OCI-LY7 (cell line): ENCODE results near the gene SURF4. TPM values are rescaled to one million over a fixed set of nuclear protein-coding genes. Genes with fewer than 3 reads are reported as not detected.
A peak's percentile ranks its signal among the peaks of the same experiment; 100 is the strongest.

Experiments
- BruUV-seq: library from RNA; stranded (reverse); fragments of 400-500 nt; replicated peaks from 2 replicates; lab custom pipeline; 2021; lab: Mats Ljungman, UMichigan
- CTCF ChIA-PET: fragments of 300-600 bp; sonication (Branson Sonifier 250); formaldehyde crosslinking; loops from one replicate; lab custom pipeline; 2022; ENCODE audit warnings: antibody characterized with exemption; ENCODE audit not compliant: unreplicated experiment; lab: Charles Lee
- POLR2A ChIA-PET: fragments of 300-600 bp; sonication (Branson Sonifier 250); formaldehyde crosslinking; loops from one replicate; lab custom pipeline; 2022; ENCODE audit warnings: antibody characterized with exemption; lab: Charles Lee
- DNase-seq: peaks from one replicate; pipeline ENCODE4 v3.0.0-alpha.2; 2015; ENCODE audit warnings: low spot score
- H2AFZ ChIP-seq: fragments of 200-600 bp; sonication (generic), shearing (Covaris generic); 2 replicates; pipeline ENCODE4 v1.6.1; 2014; ENCODE audit warnings: mild to moderate bottlenecking, antibody characterized with exemption, low read length, moderate library complexity
- H3K27ac ChIP-seq: fragments of 200-600 bp; sonication (generic); 2 replicates; pipeline ENCODE4 v1.5.1; 2014; ENCODE audit warnings: mixed run types, low read depth, mild to moderate bottlenecking, moderate library complexity, low read length, inconsistent platforms; ENCODE audit not compliant: poor library complexity, severe bottlenecking
- H3K36me3 ChIP-seq: fragments of 200-600 bp; sonication (generic); 2 replicates; pipeline ENCODE4 v1.6.1; 2014; ENCODE audit warnings: mild to moderate bottlenecking, antibody characterized with exemption, low read length, moderate library complexity, mixed read lengths; ENCODE audit not compliant: insufficient read depth
- H3K4me1 ChIP-seq: fragments of 200-600 bp; sonication (generic); 2 replicates; pipeline ENCODE4 v1.5.1; 2014; ENCODE audit warnings: mild to moderate bottlenecking, low read length; ENCODE audit not compliant: insufficient read depth, poor library complexity, severe bottlenecking
- H3K4me2 ChIP-seq: fragments of 200-600 bp; sonication (generic); 2 replicates; pipeline ENCODE4 v1.6.1; 2014; ENCODE audit warnings: mild to moderate bottlenecking, low read length
- H3K4me3 ChIP-seq: fragments of 200-600 bp; sonication (generic); 2 replicates; pipeline ENCODE4 v1.5.1; 2014; ENCODE audit warnings: mild to moderate bottlenecking, low read depth, low read length; ENCODE audit not compliant: poor library complexity, severe bottlenecking
- H3K79me2 ChIP-seq: fragments of 200-600 bp; sonication (generic); 2 replicates; pipeline ENCODE4 v1.6.1; 2016; ENCODE audit warnings: low read depth, mild to moderate bottlenecking, low read length, moderate library complexity, mixed read lengths; ENCODE audit not compliant: insufficient read depth
- H3K9me2 ChIP-seq: fragments of 200-600 bp; sonication (generic); 2 replicates; pipeline ENCODE4 v1.6.1; 2016; ENCODE audit warnings: mild to moderate bottlenecking, low read length, mixed read lengths; ENCODE audit not compliant: insufficient read depth
- H3K9me3 ChIP-seq: fragments of 200-600 bp; sonication (generic); 2 replicates; pipeline ENCODE4 v1.6.1; 2014; ENCODE audit warnings: mild to moderate bottlenecking, mixed run types, low read length, mixed read lengths
- H4K20me1 ChIP-seq: fragments of 200-600 bp; sonication (generic); 2 replicates; pipeline ENCODE4 v1.6.1; 2014; ENCODE audit warnings: mild to moderate bottlenecking, antibody characterized with exemption, low read length, moderate library complexity, mixed read lengths; ENCODE audit not compliant: insufficient read depth
- CTCF ChIP-seq: fragments of 200-600 bp; sonication (generic); conservative IDR thresholded peaks from 2 replicates; pipeline ENCODE4 v1.5.1; 2014; ENCODE audit warnings: mild to moderate bottlenecking, antibody characterized with exemption, low read length, moderate library complexity, mixed read lengths
- EZH2phosphoT487 ChIP-seq: fragments of 200-600 bp; sonication (generic); IDR thresholded peaks from 2 replicates; pipeline ENCODE4 v1.6.1; 2018; ENCODE audit warnings: low read depth, borderline replicate concordance, mild to moderate bottlenecking, mixed run types, antibody characterized with exemption, low read length, moderate library complexity, mixed read lengths
- intact Hi-C: fragments of 100-400 bp; cut with micrococcal nuclease; formaldehyde crosslinking; loops from one replicate; pipeline ENCODE4 v1.10.0; 2022; ENCODE audit not compliant: unreplicated experiment
- total RNA-seq, 2 experiments: library from RNA; depleted of rRNA in 1 of 2; stranded (reverse); fragments of >200 nt in 1 of 2; shearing (Covaris generic) in 1 of 2; gene quantifications; 2 replicates each; pipeline ENCODE4 v1.2.3, GENCODE V29; 2014 to 2022

The SURF4 gene
- total RNA-seq, 2 experiments from 2014 or later, result 75.5 to 92.3 TPM

- Histone ChIP-seq H3K79me2 (peaks cover 18% of the 10 kb centered on the region), H3K4me2 (no peak overlapping the region), H4K20me1 (no peaks in the 10 kb centered on the region), H3K36me3 (peaks cover 88% of the 10 kb centered on the region), H2AFZ (no peak overlapping the region), H3K4me3 (no peak overlapping the region), H3K27ac (no peak overlapping the region), H3K9me3 (no peaks in the 10 kb centered on the region), H3K9me2 (no peaks in the 10 kb centered on the region), H3K4me1 (peaks cover 30% of the 10 kb centered on the region)
- no peak for DNase-seq
- TF ChIP-seq CTCF (peak; percentile 58; the same call in 1 of the 2 replicates), EZH2phosphoT487 (no peak)
- no TSS peak for BruUV-seq
- intact Hi-C loops, result no loop called here
- ChIA-PET POLR2A (no interaction called here), CTCF (no interaction called here)
Measured at GRCh38 chr9:133342069-133342406, 33.8 kb downstream of the SURF4 start.

- H4K20me1 ChIP-seq, result no peaks in the 10 kb centered on the region
- no peaks in the 10 kb centered on the region for H3K9me2 ChIP-seq
- H2AFZ ChIP-seq, result no peak overlapping the region
- ChIA-PET POLR2A (no interaction called here), CTCF (no interaction called here)
- peaks cover 31% of the 10 kb centered on the region for H3K4me1 ChIP-seq
- TF ChIP-seq CTCF, result no peak
- TF ChIP-seq EZH2phosphoT487, result no peak
- BruUV-seq, result no TSS peak
- DNase-seq, result no peak
- H3K4me3 ChIP-seq, result no peak overlapping the region
- peaks cover 92% of the 10 kb centered on the region for H3K36me3 ChIP-seq
- no peaks in the 10 kb centered on the region for H3K9me3 ChIP-seq
- H3K27ac ChIP-seq, result no peak overlapping the region
- H3K79me2 ChIP-seq, result peaks cover 13% of the 10 kb centered on the region
- intact Hi-C loops, result no loop called here
- no peak overlapping the region for H3K4me2 ChIP-seq
Measured at GRCh38 chr9:133341369-133342068, 34.3 kb downstream of the SURF4 start.

GRCh38 chr9:133340916-133341315 lies 34.9 kb downstream of the SURF4 start:
- ChIA-PET CTCF (no interaction called here), POLR2A (interaction anchor here (1.0 kb wide), 1 partner anchor 14 kb away, joined by 3 read pairs; no protein-coding TSS in a partner anchor)
- no TSS peak for BruUV-seq
- Histone ChIP-seq H3K9me3 (no peaks in the 10 kb centered on the region), H3K27ac (peak overlapping the region; percentile 41), H3K79me2 (peaks cover 7% of the 10 kb centered on the region; the same call in 1 of the 2 replicates), H3K36me3 (peaks cover 89% of the 10 kb centered on the region), H4K20me1 (no peaks in the 10 kb centered on the region), H3K4me3 (no peak overlapping the region), H2AFZ (no peak overlapping the region), H3K4me1 (peaks cover 29% of the 10 kb centered on the region), H3K9me2 (no peaks in the 10 kb centered on the region), H3K4me2 (peak overlapping the region; percentile 52; the same call in 1 of the 2 replicates)
- no peak for TF ChIP-seq EZH2phosphoT487
- TF ChIP-seq CTCF, result no peak
- intact Hi-C loops, result no loop called here
- DNase-seq, result no peak
